GM21528 (cell line): ENCODE results near the gene UST.

Experiments
- ATAC-seq: cut with Tn5 transposase; IDR thresholded peaks from one replicate; pipeline ENCODE4 v1.9.1; 2021; ENCODE audit warnings: mild to moderate bottlenecking, moderate library complexity; ENCODE audit not compliant: unreplicated experiment, low FRiP score

The UST gene

DNA sequence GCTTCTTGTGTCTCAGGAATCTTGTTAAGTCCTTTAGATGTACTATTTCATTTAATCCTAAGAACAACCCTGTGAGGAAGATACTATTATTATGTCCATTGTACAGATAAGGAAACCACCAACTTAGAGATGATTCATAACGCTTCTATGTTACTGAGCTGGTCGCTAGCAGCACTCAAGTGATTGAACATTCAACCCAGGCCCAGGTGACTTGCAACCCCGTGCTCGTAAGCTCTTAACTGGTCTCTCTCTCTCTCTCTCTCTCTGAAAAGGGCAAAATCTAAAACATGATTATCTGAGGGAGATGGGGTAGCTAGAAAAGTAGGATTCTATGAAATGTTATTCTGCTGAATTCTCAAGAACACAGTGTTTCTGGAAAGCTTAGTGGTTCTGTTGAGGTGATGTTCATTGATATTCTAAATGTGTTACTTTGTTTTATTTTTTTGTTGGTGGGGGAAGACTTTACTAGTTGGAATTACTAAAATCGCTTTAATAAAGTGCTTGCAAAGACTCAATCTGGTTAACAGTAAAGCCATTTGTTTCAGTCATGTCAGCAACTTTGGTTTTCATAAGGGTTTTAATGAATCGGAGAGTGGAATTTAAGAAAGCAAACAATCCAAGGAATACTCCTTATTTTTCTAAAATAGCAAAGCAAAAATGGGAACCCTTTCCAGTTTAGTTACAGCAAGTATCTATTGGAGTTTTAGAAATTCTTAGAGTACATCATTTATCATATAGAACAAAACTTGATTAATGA lies 305.7 kb downstream of the UST start:
- ATAC-seq, result no peak

DNA sequence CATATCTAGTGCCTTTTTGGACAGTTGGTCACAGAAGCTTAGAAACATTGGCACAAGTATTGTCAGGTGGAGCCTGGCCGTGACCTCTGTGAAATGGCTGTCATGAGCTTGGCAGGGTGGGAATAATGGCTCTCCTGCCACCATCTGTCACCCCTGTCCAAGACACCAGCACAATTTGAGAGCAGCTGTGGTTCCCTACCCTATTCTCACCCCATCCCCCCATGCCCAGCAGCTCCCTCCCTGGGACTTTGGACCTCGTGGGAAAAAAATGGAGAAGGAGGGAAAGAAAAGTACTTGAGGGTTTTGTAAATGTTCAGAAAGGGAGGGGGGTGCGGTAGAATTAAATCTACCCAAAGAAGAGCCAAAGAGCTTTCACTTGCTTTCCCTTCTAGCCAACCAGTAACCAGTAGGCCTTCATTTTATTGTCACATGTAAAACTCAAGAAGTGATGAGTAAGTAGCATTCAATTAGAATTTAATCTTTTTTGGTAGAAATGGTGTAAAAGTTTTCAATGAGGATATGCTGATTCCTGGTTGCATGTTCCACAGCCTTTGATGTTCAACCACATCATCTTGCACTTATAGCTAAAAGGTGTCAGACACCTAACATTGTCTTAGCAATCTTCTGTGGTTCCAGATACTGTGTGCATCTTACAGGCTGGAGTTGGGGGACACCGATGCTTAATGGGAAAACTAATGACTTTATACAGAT lies 307.2 kb downstream of the UST start:
- no peak for ATAC-seq

DNA sequence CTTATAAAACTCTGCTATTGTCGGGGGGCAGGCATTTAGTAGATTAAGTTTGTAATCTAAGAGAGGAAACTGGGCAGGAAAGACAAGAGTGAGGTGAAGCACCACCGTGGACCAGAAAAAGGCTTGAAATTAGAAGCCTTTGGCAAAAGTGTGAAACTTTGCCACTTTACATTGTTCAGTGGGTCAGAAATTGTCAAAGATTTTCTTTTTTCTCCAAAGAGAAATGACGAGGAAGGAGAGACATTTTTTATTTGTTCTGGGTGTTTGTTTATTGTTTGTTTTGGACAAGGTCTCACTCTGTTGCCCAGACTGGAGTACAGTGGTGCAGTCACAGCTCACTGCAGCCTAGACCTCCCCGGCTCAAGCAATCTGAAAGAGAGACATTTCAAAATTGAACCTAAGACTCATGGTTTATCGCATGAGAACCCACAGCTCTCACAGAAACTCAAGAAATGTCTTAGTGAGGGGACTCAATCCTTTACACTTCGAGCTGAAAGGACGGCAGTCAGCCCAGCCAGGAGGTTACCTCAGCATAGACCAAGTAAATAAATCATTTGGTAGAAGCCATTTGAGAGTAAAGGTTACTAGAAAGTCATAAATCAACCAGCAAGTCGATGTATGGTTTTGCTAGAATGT lies 307.8 kb downstream of the UST start:
- ATAC-seq, result peak; percentile 83

DNA sequence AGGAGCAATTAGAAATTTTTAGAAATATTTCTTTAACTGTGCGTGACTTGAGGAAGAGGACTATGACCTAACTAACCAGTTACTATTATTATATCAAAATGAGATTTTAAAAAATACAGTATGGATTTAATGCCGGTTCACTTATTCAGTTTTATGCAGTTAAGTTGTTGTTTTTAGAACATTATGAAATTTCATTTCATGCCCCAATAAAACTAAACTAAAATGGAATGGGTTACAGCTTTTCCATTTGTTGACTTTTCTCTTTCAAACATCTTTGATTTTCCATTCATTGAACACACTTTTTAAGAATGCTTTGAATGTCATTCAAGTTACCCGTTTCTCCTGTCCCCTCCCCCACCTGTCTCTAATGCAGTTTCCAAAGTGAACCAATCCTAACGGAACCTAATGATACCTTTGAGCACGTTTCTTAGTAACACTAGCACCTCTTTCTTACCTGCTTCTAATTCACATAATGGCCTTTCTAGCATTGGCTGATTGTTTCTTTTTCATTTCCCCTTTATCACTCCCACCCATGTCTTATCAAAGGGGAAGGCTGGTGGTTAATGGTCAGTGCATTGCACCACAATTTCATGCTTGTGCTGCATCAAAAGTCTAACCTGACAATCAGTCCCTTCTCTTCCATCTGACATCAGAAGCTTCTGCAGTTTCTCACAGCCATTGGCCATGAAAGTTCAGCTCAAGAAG lies 308.5 kb downstream of the UST start:
- ATAC-seq, result no peak

DNA sequence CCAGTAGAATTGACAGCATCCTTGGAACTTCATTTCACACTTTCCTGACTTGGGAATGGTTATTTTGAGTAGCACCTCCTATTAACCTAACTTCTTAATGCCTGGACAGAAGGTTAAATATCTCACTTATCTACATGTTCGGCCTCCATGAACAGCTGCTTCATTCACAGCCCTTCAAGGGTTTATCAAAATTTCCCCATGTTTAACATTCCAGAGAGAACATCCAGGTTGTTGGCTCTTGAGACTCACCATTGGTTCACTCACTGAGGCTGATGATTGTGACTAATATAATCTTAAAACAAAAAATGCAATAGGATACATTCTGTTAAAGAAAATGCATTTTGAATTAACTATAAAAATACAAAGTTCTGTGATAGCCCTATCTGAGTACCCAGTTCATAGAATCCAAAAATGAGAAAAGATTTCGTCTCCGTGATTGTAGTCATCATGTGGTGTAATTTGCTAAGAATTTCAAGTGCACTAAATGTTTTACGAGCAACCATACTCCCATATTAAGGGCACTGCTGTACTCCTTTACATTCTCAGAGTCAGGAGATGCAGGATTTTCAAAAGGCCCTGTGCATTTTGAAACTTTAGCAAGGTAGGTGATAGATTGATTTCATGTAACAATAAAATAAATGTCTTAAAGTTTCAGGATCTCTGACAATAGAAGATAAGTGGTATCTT lies 310.1 kb downstream of the UST start:
- ATAC-seq, result no peak

DNA sequence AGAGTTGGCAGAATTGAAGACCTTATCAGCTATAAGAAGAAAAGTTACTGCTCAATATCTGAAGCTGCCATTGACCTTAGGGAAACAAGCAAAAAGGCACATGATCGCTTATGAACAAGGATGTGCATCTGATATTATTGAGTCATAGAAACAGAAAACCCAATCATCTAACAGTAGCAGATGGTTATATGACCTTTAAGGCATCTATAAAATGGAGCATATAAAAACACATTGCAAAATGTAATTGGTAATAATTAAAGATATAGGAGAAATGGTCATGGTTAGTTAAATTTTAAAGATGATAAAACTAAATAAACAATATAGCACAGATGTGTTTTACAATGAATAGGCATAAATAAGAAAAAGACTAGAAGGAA lies 310.6 kb downstream of the UST start:
- no peak for ATAC-seq

DNA sequence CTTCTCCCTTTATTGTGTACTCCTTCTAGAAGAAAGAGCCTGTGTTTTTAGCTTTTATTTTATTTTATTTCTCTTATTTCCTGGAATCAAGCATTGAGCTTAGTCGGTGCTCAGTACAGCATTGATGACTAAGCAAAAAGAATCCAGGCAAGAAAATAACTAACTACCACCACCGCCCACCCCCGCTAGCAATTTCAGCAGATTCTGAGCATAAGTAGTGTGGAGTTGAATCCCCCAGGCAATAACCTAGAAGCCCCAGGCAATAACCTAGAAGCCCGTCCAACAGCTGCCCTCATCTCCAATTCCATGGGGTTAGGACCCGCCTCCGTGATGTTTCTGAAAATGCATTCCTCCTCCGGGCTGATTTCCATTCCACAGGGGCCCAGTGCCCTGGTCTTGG lies 312.7 kb downstream of the UST start:
- ATAC-seq, result no peak

DNA sequence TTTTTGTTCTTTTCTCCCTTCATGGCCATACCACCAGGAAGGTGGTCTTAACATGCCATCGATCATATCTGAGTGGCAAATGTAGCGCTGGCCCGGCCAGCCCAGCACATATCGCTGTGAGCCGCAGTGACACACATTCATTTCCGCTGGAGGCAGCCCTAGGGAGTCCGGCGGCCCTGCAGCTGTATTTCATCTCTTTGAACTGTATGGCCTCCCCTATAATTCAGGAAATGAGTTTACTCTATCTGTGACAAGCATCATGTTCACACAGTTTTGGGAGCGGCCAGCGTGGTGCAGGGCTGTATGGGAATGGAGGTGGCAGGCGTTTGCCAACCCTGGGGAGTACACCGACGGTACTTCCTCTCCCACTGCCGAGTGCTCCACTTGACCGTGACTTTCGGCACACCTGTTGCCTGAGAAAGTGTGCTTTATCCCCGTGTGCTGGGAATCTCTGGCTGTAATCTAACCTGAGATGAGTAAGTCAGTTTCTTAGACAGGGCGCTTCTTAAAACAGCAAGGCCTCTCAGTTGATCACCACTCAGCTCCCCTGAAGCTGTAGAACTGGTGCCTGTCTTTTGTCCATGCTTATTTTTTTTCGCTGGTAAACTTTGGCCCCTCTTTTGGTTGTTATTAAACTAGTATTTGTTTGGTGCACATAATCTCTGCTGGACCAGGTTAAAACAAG lies 313.6 kb downstream of the UST start:
- ATAC-seq, result peak; percentile 86

DNA sequence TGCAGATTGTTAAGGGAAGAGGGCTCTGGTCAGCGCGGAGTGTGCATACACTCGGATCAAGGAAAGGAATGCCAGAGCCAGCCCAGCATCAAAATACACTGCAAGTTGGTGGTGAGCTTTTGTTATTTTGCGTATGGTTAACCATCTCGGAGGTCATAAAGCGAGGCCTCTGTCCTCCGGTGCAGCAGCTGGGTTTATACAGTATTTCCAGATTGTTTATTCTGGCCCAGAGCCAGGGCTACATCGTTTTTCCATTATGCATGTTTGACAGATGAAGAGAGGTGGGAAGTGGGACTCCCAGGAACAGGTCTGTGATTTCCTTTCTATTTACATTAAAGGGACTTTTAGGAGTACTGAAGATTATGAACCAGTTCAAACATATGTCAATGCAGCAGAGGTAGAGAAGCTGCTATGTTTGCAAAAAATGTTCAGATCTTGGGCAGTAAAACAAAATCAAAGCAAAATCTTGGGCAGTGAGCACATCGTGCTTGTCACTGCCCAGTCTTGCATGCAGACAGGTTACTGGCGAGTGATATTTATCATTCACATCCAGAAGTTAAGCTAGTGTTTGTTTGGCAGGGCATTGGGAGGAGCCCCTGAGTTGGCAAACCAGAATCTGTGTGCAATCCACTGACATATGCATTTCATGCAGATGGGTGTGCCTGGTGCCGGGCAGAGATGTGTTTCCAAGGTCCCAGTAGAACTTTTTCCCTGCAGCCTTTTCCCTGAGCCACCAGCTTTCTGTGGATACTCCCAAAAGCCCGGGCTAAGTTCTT lies 314.3 kb downstream of the UST start:
- ATAC-seq, result no peak

DNA sequence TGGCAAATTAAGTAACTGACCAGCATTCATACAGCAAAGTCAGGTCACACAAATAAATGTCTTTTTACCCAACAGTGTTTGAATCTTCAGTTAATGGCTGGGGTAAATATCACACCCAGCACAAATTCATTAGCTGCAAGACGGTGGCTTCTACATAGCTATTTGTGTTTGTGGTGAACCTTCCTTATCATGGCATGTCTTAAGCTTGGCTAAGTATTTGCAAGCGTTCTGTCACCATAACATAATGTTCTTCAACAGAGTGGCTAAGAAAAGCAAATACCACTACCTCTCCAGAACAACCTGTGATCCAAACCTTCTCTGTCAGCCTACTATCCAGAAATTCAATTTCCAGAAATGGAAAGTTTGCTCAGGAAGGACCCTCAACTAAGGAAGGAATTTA lies 315.1 kb downstream of the UST start:
- no peak for ATAC-seq

DNA sequence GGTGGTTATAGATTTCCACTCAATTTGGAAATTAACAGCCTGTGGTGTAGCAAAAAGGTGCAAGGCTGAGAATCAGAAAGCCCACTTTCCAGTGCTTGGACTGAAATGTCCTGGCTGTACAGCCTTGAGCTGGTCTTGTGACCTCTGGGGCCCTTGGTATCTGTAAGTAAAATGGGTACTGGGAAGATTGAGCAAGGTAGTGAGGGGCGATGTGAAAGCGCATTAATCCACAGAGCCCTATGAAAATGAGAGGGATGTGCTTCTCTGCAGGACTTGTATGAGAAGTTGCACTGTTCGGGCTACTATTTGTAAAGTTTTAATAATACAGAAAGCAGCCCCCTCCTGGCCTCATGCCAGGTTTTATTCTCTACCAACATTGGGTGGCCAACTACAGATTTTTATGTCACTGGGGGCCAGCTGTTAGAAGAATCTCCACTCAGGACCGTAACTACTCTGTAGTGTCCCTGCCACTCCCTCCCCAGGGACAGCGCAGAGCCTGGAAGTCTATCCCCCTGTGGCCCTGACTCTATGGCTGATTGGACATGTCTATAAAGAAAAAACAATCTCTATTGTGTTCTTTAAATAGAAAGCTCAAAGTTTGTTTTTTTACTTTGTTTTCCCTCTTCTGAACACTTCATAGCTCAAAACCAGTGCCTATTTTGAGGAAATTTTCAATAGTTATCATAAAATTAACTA lies 316.0 kb downstream of the UST start:
- ATAC-seq, result no peak

DNA sequence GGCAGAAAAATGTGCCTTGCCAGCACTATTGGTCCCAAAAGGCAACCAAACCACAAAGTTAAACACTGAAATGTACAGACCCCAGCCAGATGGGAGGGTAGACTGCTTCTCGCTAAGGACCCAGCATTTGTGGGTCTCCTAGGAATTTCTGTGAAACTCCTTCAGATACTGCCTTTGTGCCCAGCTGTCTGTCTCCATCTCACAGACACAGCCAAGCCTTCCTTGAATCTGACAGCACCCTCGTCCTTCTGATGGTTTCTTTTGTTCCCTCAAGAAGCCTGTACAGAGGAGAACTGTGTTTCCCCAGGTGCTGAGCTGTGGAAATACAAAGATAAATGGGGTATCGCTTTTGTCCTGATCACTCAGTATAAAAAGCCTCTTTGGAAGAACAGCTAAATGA lies 316.6 kb downstream of the UST start:
- ATAC-seq, result no peak

DNA sequence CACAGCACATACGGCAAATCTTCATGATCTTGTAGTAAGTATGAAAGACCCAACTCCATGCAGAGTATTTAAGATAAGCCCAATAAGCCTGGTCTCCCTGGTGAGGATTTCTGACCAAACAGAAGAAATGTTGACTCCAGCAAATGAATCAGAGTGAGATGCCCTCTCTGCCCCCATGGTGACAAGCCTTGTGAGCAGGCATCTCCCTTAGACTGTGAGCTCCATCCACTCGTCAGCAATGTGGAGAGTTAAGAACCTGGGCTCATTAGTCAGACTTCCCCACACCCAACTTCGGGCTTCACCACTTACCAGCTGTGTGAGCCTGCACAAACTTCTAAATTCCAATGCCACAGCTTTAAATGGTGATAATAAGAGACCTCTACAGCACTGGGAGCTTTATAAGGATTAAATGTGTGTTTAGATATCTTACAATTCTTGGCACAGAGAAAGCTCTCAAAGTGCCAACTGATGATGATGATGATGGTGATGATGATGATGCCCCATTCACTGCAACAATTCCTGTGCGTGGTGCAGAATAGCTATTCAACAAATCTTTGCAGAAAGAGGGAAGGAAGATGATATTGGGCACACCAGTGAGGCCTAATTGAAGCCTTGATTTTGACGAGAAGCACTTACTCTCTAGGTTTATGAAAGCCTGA lies 317.3 kb downstream of the UST start:
- ATAC-seq, result no peak

DNA sequence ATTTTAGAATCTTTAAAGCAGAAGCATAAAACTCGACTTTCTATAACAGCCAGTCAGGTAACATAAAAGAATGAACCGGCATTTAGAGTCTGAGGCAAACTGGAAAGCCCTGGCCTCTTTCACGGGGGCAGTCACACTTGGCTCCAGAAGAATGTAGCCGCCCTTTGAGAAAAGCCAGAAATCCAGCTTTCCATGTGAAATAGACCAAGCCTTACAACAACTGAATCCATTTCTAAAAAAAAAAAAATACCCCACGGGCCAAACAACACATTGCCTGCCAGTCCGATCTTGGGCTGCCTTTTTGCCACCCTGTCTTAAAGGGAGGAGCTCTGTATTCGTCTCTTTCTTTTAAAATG lies 317.8 kb downstream of the UST start:
- no peak for ATAC-seq

DNA sequence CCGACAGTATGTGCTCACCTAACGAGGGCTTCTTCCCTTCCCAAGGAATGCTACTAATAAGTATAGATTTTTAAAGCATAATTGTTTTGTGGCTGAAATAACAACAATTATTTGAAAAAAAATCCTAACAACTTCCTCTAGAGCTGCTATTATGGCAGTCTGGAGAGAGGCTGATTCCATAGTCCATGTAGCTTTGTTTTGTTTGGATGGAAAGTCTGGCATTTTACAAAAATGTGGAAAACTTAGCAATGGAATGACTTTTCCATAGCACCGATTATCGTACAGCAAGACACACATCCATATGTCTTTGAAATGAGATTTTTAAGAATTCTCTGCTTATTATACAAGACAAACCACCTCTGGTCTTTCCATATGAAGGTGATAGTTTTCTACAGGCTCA lies 318.3 kb downstream of the UST start:
- ATAC-seq, result no peak

DNA sequence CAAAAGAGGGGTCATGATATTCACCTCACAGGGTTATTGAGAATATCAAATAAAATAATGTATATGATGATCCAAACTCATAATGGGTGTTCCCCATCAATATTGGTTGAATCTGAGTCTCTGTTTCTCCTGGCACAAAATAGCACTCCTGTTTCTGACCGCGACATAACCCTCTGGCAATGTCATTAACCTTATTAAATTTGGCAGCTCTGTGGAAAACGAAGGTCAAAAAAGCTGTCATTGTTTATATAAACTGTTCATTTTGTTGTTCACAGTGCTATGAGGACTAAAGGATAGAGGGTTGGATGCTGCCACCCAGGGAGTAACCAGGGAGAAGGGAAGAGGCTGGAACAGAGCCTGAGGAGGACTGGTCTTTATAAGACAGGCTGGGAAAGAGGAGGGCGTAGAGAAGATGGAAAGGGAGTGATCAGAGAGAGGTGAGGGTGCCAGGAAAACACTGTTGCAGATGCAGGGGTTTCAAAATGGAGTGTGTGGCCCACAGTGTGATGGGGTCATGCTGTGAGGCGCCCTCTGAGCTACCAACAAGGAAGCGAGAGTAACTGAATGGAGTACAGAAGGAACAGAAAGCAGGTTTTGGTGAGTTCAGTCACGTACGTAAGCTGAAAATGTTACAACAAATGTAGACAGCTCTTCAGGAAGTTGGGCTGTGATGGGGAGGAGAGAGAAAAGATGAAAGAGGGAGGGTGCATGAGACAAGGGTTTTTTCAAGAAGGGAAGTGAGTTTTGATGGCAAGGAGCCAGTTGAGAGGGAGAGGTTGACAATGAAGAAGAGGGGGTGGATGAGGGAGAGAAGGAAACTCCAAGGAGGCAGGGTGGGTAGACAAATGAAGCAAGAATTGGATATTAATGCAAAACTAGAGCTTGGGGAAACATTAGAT lies 319.1 kb downstream of the UST start:
- peak; percentile 97 for ATAC-seq

DNA sequence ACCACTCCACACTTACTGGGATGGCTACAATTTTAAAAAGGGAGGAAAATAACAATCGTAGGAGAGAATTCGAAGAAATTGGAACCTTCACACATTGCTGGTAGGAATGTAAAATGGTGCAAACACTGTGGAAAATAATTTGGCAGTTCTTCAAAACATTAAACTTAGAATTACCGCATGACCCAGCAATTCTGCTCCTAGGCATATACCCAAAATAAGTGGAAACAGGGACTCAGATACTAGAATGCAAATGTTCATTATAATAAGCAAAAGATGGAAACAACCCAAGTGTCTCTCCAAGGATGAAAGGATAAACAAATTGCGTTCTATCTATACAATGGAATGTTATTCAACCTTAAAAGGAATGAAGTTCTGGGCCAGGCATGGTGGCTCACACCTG lies 325.2 kb downstream of the UST start:
- ATAC-seq, result no peak
